ENCODE data around the gene KCNJ3. TPM values are rescaled to one million over a fixed set of nuclear protein-coding genes. Genes with fewer than 3 reads are reported as not detected.

Gene KCNJ3
- total RNA-seq, 1 experiment from 2014 or later, result 0.11 TPM

- no peak overlapping the region for H2BK5ac ChIP-seq (ENCODE audit: insufficient read length, low read length)
- no peak overlapping the region for H2BK15ac ChIP-seq (ENCODE audit: low read depth, low read length)
- H2BK120ac ChIP-seq (ENCODE audit: low read depth, low read length, poor library complexity, severe bottlenecking), result no peak overlapping the region
- no peak for DNase-seq
- no peaks in the 10 kb centered on the region for H3K9me3 ChIP-seq (ENCODE audit: control insufficient read depth, low read depth, low read length)
- no peaks in the 10 kb centered on the region for H3K27me3 ChIP-seq (ENCODE audit: insufficient read depth, low read length)
- no peak overlapping the region for H3K4ac ChIP-seq (ENCODE audit: low read depth, low read length)
- Mint-ChIP-seq H3K27ac (no peak overlapping the region), H3K36me3 (ENCODE audit: insufficient read depth in 1 of 3, low read depth in 3 of 3) (no peaks in the 10 kb centered on the region), H3K4me1 (no peaks in the 10 kb centered on the region), H3K27me3 (ENCODE audit: low read depth) (no peaks in the 10 kb centered on the region), H3K4me3 (no peak overlapping the region), H3K9me3 (no peaks in the 10 kb centered on the region)
- no peak for TF ChIP-seq CTCF (conservative IDR thresholded peaks at IDR 0.05)
- H2BK12ac ChIP-seq (ENCODE audit: insufficient read length, low read depth, low read length), result no peak overlapping the region
- H3K23me2 ChIP-seq (ENCODE audit: insufficient read length, low read depth, low read length, poor library complexity, severe bottlenecking), result no peaks in the 10 kb centered on the region
- no peak overlapping the region for H3T11ph ChIP-seq (ENCODE audit: low read length)
- no peak overlapping the region for H3K14ac ChIP-seq (ENCODE audit: insufficient read depth, low read length)
- no peak overlapping the region for H3K4me2 ChIP-seq (ENCODE audit: insufficient read depth, insufficient read length, low read length)
- H3K4me1 ChIP-seq (ENCODE audit: insufficient read depth, low read length), result no peaks in the 10 kb centered on the region
- no peak overlapping the region for H3K18ac ChIP-seq (ENCODE audit: insufficient read length, low read depth, low read length)
- no peak overlapping the region for H4K8ac ChIP-seq (replicated peaks; ENCODE audit: insufficient read length, low read depth, low read length)
- no peak overlapping the region for H2AK5ac ChIP-seq (ENCODE audit: insufficient read length, low read length)
- no peak overlapping the region for H3K56ac ChIP-seq (ENCODE audit: insufficient read length, low read depth, low read length)
- H2BK20ac ChIP-seq (ENCODE audit: low read depth, low read length, poor library complexity, severe bottlenecking), result no peak overlapping the region
- no peak overlapping the region for H2AFZ ChIP-seq (ENCODE audit: low read length)
- WGBS (ENCODE audit: extremely low coverage, insufficient read length, low lambda C conversion rate), result no CpG with 5 or more reads among the region's 2 CpGs
- H3K23ac ChIP-seq (ENCODE audit: insufficient read length, low read depth, low read length), result no peak overlapping the region
- H4K20me1 ChIP-seq (ENCODE audit: control insufficient read depth, insufficient read depth, insufficient read length), result no peaks in the 10 kb centered on the region
- no peak overlapping the region for H3K9ac ChIP-seq (ENCODE audit: extremely low read depth, insufficient read length, low read length)
- no peak overlapping the region for H4K5ac ChIP-seq (ENCODE audit: insufficient read length, low read depth, low read length)
- no peak overlapping the region for H4K91ac ChIP-seq (ENCODE audit: insufficient read length, low read depth, low read length)
- no peak overlapping the region for H3K27ac ChIP-seq (ENCODE audit: insufficient read length, low read depth, low read length)
- H3K79me1 ChIP-seq (ENCODE audit: insufficient read depth, low read depth, low read length, poor library complexity, severe bottlenecking), result no peaks in the 10 kb centered on the region
- no peaks in the 10 kb centered on the region for H3K79me2 ChIP-seq (ENCODE audit: insufficient read depth, low read length)
Measured at GRCh38 chr2:154875999-154876398, 177.5 kb downstream of the KCNJ3 start.
